Ascending aorta (tissue), 2 donors: ENCODE results near the gene FRRS1L. TPM values are rescaled to one million over a fixed set of nuclear protein-coding genes. Genes with fewer than 3 reads are reported as not detected.

Experiments
- DNase-seq, 2 donors: peaks; one replicate each; pipeline ENCODE4 v3.0.0-alpha.2; 2019; ENCODE audit warnings: low spot score in 2 of 2
- H3K27ac ChIP-seq, 2 donors: fragments of 200-600 bp; sonication (generic); one replicate each; pipeline ENCODE4 v1.5.1; 2016 to 2017; ENCODE audit warnings: mild to moderate bottlenecking in 1 of 2
- H3K27me3 ChIP-seq: fragments of 200-600 bp; sonication (generic); one replicate; pipeline ENCODE4 v1.5.1; 2017
- H3K36me3 ChIP-seq, 2 donors: fragments of 200-600 bp; sonication (generic); one replicate each; pipeline ENCODE4 v1.5.1; 2016
- H3K4me1 ChIP-seq, 2 donors: fragments of 200-600 bp; sonication (generic); one replicate each; pipeline ENCODE4 v1.5.1; 2016 to 2017; ENCODE audit warnings: mild to moderate bottlenecking in 1 of 2
- H3K4me3 ChIP-seq, 2 donors: fragments of 200-600 bp; sonication (generic); one replicate each; pipeline ENCODE4 v1.5.1; 2016 to 2017; ENCODE audit warnings: mild to moderate bottlenecking in 1 of 2
- H3K9me3 ChIP-seq, 2 donors: fragments of 200-600 bp; sonication (generic); one replicate each; pipeline ENCODE4 v1.5.1; 2016
- intact Hi-C: fragments of 100-400 bp; cut with DNase I; formaldehyde crosslinking; loops from one replicate; pipeline ENCODE4 v1.15.1; 2023
- total RNA-seq: library from RNA; depleted of rRNA; stranded (reverse); fragments of >200 nt; gene quantifications from one replicate; pipeline ENCODE4 v1.1.0, GENCODE V29; 2016
- TF ChIP-seq, protein P1 (sequence below), 3 experiments: fragments of 200-600 bp in 2 of 3; fragments of 450-650 bp in 1 of 3; sonication (generic) in 2 of 3; IDR thresholded peaks; one replicate each; pipeline ENCODE4 v1.5.1; 2016 to 2019; ENCODE audit warnings: antibody characterized with exemption in 3 of 3, mild to moderate bottlenecking in 1 of 3, moderate library complexity in 1 of 3

The FRRS1L gene
- total RNA-seq, 1 donor from 2014 or later: 0.11 TPM

DNA sequence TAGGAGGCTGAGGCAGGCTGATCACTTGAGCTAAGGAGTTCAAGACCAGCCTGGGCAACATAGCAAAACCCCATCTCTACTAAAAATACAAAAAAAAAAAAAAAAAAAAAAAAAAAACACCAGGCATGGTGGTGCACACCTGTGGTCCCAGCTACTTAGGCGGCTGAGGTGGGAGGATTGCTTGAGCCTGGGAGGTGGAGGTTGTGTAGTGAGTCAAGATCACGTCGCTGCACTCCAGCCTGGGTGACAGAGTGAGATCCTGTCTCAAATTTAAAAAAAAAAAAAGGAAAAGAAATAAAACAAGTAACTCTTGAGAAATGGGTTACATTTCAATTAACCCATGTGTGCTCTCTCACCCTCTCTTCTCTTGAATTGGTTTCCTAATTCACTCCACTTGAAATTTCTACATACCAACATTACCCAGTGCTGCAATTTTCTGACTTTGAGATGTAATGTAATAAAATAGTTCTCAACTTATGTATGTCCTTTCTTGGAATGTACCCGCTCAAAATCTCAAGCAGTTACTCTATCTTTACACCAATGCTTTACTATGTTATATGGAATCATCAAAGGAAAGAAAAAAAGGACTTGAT is 83.1 kb downstream of the FRRS1L start:
- DNase-seq: no peak
- Histone ChIP-seq H3K36me3 (peaks cover 9 to 34% of the 10 kb centered on the region in 2 donors), H3K4me3 (no peak overlapping the region)

GRCh38 chr9:109083141-109083540 is 83.9 kb downstream of the FRRS1L start:
- no peak for DNase-seq
- no peak overlapping the region for H3K4me3 ChIP-seq
- H3K4me1 ChIP-seq: no peaks in the 10 kb centered on the region
- intact Hi-C loops: no loop called here
- no peak overlapping the region for H3K27ac ChIP-seq
- peaks cover 12 to 37% of the 10 kb centered on the region in 2 donors for H3K36me3 ChIP-seq
- H3K27me3 ChIP-seq: no peaks in the 10 kb centered on the region
- H3K9me3 ChIP-seq: no peaks in the 10 kb centered on the region
- TF ChIP-seq, protein P1, sequence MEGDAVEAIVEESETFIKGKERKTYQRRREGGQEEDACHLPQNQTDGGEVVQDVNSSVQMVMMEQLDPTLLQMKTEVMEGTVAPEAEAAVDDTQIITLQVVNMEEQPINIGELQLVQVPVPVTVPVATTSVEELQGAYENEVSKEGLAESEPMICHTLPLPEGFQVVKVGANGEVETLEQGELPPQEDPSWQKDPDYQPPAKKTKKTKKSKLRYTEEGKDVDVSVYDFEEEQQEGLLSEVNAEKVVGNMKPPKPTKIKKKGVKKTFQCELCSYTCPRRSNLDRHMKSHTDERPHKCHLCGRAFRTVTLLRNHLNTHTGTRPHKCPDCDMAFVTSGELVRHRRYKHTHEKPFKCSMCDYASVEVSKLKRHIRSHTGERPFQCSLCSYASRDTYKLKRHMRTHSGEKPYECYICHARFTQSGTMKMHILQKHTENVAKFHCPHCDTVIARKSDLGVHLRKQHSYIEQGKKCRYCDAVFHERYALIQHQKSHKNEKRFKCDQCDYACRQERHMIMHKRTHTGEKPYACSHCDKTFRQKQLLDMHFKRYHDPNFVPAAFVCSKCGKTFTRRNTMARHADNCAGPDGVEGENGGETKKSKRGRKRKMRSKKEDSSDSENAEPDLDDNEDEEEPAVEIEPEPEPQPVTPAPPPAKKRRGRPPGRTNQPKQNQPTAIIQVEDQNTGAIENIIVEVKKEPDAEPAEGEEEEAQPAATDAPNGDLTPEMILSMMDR (IDR thresholded peaks at IDR 0.05): no peak

More for the DNA sequence above, 83.1 kb downstream of the FRRS1L start:
- intact Hi-C loops: no loop called here
- H3K9me3 ChIP-seq: no peaks in the 10 kb centered on the region
- H3K27ac ChIP-seq: no peak overlapping the region
- no peaks in the 10 kb centered on the region for H3K27me3 ChIP-seq
- no peaks in the 10 kb centered on the region for H3K4me1 ChIP-seq
- TF ChIP-seq, protein P1 (IDR thresholded peaks at IDR 0.05): no peak

DNA sequence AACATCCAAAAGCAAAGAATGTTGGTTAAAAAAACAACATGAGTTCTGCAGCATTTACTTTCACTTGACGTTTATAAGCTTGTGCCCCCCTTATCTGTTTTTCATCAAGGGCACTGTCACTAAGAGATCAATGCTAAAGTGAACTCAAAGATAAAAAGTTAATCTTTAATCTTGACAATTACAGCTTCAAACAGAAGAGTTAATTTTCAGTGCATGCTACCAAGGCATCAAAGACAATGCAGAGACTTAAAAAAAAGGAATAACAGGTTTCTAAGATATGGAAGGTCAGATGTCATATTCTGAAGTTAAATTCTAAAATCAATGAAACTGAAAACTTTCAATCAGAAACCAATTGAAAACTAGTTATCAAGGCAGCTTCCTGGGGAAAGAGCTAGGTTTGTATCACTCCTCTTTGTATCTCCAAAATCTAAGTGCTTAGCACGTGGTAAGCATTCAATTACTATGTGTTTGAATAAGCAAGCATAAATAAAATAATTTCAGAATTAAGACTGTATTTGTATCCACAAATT is 84.9 kb downstream of the FRRS1L start:
- Histone ChIP-seq H3K4me1 (no peaks in the 10 kb centered on the region), H3K9me3 (no peaks in the 10 kb centered on the region), H3K27ac (no peak overlapping the region), H3K27me3 (no peaks in the 10 kb centered on the region), H3K36me3 (peaks cover 12 to 31% of the 10 kb centered on the region in 2 donors), H3K4me3 (no peak overlapping the region)
- intact Hi-C loops: no loop called here
- TF ChIP-seq, protein P1 (IDR thresholded peaks at IDR 0.05): no peak
- DNase-seq: no peak

Other genes starting within 250 kb of the FRRS1L start
- 8.8 TPM for gene ELP1, start 233.1 kb downstream of the FRRS1L start, total RNA-seq
- 1.1 TPM for gene ABITRAM, start 232.8 kb downstream of the FRRS1L start, total RNA-seq
- gene CTNNAL1, start 153.8 kb downstream of the FRRS1L start, total RNA-seq: 16.4 TPM
- gene TMEM245, start 47.3 kb downstream of the FRRS1L start, total RNA-seq: 49.7 TPM
- gene EPB41L4B, start 153.8 kb upstream of the FRRS1L start, total RNA-seq: not detected